Liver (tissue), 3 donors: ENCODE data around the gene E2F3.

ENCODE experiments used
- MAX ChIP-seq: IDR thresholded peaks from 2 replicates; pipeline ENCODE4 v1.6.1; 2016; ENCODE audit warnings: antibody characterized with exemption
- SP1 ChIP-seq: IDR thresholded peaks from 2 replicates; pipeline ENCODE4 v1.6.1; 2018; ENCODE audit warnings: antibody characterized with exemption, mild to moderate bottlenecking
- TF ChIP-seq, protein P1 (sequence below): fragments of 150-350 bp; IDR thresholded peaks from 2 replicates; pipeline ENCODE4 v1.5.1; 2017; ENCODE audit warnings: improper control_type of control experiment, low read depth, low read length; ENCODE audit not compliant: missing input control
- donor health status: healthy.
- donor health status: healthy.

- TF ChIP-seq, protein P1, sequence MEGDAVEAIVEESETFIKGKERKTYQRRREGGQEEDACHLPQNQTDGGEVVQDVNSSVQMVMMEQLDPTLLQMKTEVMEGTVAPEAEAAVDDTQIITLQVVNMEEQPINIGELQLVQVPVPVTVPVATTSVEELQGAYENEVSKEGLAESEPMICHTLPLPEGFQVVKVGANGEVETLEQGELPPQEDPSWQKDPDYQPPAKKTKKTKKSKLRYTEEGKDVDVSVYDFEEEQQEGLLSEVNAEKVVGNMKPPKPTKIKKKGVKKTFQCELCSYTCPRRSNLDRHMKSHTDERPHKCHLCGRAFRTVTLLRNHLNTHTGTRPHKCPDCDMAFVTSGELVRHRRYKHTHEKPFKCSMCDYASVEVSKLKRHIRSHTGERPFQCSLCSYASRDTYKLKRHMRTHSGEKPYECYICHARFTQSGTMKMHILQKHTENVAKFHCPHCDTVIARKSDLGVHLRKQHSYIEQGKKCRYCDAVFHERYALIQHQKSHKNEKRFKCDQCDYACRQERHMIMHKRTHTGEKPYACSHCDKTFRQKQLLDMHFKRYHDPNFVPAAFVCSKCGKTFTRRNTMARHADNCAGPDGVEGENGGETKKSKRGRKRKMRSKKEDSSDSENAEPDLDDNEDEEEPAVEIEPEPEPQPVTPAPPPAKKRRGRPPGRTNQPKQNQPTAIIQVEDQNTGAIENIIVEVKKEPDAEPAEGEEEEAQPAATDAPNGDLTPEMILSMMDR: no peak
- TF ChIP-seq MAX (no peak), SP1 (no peak)
Observed at GRCh38 chr6:20414711-20415110, 13.0 kb downstream of the E2F3 start.
